Glutamatergic neuron (in vitro differentiated cells): Measurements from ENCODE around the gene IL7R. TPM values are rescaled to one million over a fixed set of nuclear protein-coding genes. Genes with fewer than 3 reads are reported as not detected.
"Not testable (repeated sequence)": the region's sequence is repeated elsewhere in the genome, so short reads cannot be mapped to it uniquely, and the experiment has no call there.

Experiments
- DNase-seq: peaks from one replicate; pipeline ENCODE4 v3.0.0; 2022
- H3K27ac Mint-ChIP-seq: one replicate; pipeline ENCODE4 v1.8.0; 2020; ENCODE audit warnings: mild to moderate bottlenecking, mixed read lengths, inconsistent platforms; ENCODE audit not compliant: unreplicated experiment
- H3K27me3 Mint-ChIP-seq: one replicate; pipeline ENCODE4 v1.8.0; 2020; ENCODE audit warnings: mild to moderate bottlenecking, moderate library complexity, mixed read lengths, inconsistent platforms; ENCODE audit not compliant: unreplicated experiment
- H3K36me3 Mint-ChIP-seq: one replicate; pipeline ENCODE4 v1.8.0; 2020; ENCODE audit warnings: mild to moderate bottlenecking, mixed read lengths, inconsistent platforms; ENCODE audit not compliant: unreplicated experiment
- H3K4me1 Mint-ChIP-seq: one replicate; pipeline ENCODE4 v1.8.0; 2020; ENCODE audit warnings: mild to moderate bottlenecking, low read depth, mixed read lengths, inconsistent platforms; ENCODE audit not compliant: unreplicated experiment
- H3K4me3 Mint-ChIP-seq: one replicate; pipeline ENCODE4 v1.8.0; 2020; ENCODE audit warnings: mild to moderate bottlenecking, mixed read lengths, inconsistent platforms; ENCODE audit not compliant: unreplicated experiment
- H3K9me3 Mint-ChIP-seq: one replicate; pipeline ENCODE4 v1.8.0; 2020; ENCODE audit warnings: mild to moderate bottlenecking, moderate library complexity, mixed read lengths, inconsistent platforms; ENCODE audit not compliant: unreplicated experiment
- CTCF ChIP-seq: fragments of 200-600 bp; sonication (generic); IDR thresholded peaks from one replicate; pipeline ENCODE4 v1.5.0; 2021; ENCODE audit not compliant: partially characterized antibody, unreplicated experiment
- total RNA-seq: library from RNA; stranded (reverse); fragmentation: NEBNext Ultra II Directional; extraction: Animal tissue kit (Norgen Biotek cat#: 25700); gene quantifications from one replicate; pipeline ENCODE4 v1.2.1, GENCODE V29; 2021; ENCODE audit not compliant: unreplicated experiment

IL7R gene
- total RNA-seq, 1 donor from 2014 or later, result not detected

- DNase-seq, result no peak
- Mint-ChIP-seq H3K27ac (no peak overlapping the region), H3K4me1 (no peaks in the 10 kb centered on the region), H3K9me3 (no peaks in the 10 kb centered on the region), H3K4me3 (no peak overlapping the region), H3K27me3 (peaks cover 2% of the 10 kb centered on the region), H3K36me3 (no peaks in the 10 kb centered on the region)
- no peak for TF ChIP-seq CTCF
These were observed 33.6 kb downstream of the IL7R start for GRCh38 chr5:35890021-35891020.

- H3K27ac Mint-ChIP-seq, H3K27me3 Mint-ChIP-seq, H3K4me3 Mint-ChIP-seq, DNase-seq, H3K36me3 Mint-ChIP-seq, H3K9me3 Mint-ChIP-seq, H3K4me1 Mint-ChIP-seq: not testable (repeated sequence)
These were observed 36.1 kb downstream of the IL7R start for GRCh38 chr5:35892799-35893198.

- Mint-ChIP-seq H3K27me3 (peaks cover 2% of the 10 kb centered on the region), H3K27ac (no peak overlapping the region), H3K4me3 (no peak overlapping the region), H3K9me3 (no peaks in the 10 kb centered on the region), H3K4me1 (no peaks in the 10 kb centered on the region), H3K36me3 (no peaks in the 10 kb centered on the region)
- DNase-seq, result no peak
- no peak for TF ChIP-seq CTCF
These were observed 37.4 kb downstream of the IL7R start for GRCh38 chr5:35894131-35894530.

GRCh38 chr5:35898952-35899660 is 42.4 kb downstream of the IL7R start:
- no peaks in the 10 kb centered on the region for H3K36me3 Mint-ChIP-seq
- H3K4me1 Mint-ChIP-seq, result no peaks in the 10 kb centered on the region
- no peak overlapping the region for H3K27ac Mint-ChIP-seq
- TF ChIP-seq CTCF, result no peak
- no peak overlapping the region for H3K4me3 Mint-ChIP-seq
- H3K27me3 Mint-ChIP-seq, result no peaks in the 10 kb centered on the region
- no peaks in the 10 kb centered on the region for H3K9me3 Mint-ChIP-seq
- no peak for DNase-seq

GRCh38 chr5:35899800-35900199 is 43.1 kb downstream of the IL7R start:
- H3K4me3 Mint-ChIP-seq, result no peak overlapping the region
- no peak overlapping the region for H3K27ac Mint-ChIP-seq
- H3K9me3 Mint-ChIP-seq, result no peaks in the 10 kb centered on the region
- no peaks in the 10 kb centered on the region for H3K36me3 Mint-ChIP-seq
- DNase-seq, result no peak
- no peaks in the 10 kb centered on the region for H3K4me1 Mint-ChIP-seq
- no peak for TF ChIP-seq CTCF
- no peaks in the 10 kb centered on the region for H3K27me3 Mint-ChIP-seq
